ENCODE measurements around the gene SKA3. TPM values are rescaled to one million over a fixed set of nuclear protein-coding genes. Genes with fewer than 3 reads are reported as not detected.

Gene SKA3
- total and polyA plus RNA-seq, 7 donors = 0.11 to 1.5 (median 0.25) TPM

DNA sequence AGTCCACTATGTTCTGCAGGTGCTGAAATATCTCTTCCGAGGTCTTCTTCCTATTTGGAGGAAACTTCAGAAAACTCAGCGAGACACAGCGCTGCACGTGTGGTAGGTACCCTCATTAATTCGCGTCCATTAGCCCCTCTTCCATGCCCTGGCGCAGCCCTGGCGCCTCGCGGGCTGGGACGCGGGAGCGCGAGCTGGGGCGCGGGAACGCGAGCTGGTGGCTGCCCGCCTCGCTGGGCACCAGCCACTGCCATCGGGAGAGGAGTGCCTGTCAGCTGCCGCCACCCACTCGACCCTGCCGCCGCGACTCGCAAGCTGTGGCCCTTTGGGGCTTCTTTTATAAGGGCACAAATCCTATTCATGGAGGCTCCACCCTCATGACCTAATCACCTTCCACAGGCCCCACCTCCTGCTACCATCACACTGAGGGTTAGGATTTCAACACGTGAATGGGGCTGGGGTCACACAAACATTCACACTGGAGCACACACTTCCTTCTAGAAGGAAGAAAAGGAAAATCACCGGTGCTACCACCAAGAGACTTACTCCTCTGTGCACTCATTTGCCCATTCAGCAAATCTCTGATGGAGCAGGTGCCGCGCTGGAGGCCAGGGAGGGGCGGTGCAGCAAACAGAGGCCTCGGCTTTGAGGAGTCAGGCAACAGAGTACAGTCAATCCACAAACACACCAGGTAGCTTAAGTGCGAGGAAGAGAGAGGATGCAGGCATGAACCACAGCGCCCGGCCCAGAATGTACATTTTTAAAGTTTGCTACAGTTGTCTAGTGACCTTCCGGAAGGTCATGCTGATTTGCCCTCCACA is 71.9 kb downstream of the SKA3 start:
- no peaks in the 10 kb centered on the region for H3K4me1 ChIP-seq
- intact Hi-C loops (cut with DNase I) = loop anchor here in 1 of 2 donors (5.0 kb wide), 1 partner anchor 373 kb away; no protein-coding TSS in a partner anchor
- DNase-seq (no peak), ATAC-seq (no peak)
- H3K36me3 ChIP-seq (ENCODE audit: insufficient read depth in 1 of 2, low read depth in 1 of 2) = no peaks in the 10 kb centered on the region
- H3K27ac ChIP-seq = no peak overlapping the region
- TF ChIP-seq, protein P1, sequence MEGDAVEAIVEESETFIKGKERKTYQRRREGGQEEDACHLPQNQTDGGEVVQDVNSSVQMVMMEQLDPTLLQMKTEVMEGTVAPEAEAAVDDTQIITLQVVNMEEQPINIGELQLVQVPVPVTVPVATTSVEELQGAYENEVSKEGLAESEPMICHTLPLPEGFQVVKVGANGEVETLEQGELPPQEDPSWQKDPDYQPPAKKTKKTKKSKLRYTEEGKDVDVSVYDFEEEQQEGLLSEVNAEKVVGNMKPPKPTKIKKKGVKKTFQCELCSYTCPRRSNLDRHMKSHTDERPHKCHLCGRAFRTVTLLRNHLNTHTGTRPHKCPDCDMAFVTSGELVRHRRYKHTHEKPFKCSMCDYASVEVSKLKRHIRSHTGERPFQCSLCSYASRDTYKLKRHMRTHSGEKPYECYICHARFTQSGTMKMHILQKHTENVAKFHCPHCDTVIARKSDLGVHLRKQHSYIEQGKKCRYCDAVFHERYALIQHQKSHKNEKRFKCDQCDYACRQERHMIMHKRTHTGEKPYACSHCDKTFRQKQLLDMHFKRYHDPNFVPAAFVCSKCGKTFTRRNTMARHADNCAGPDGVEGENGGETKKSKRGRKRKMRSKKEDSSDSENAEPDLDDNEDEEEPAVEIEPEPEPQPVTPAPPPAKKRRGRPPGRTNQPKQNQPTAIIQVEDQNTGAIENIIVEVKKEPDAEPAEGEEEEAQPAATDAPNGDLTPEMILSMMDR (IDR thresholded peaks at IDR 0.05) = no peak
- no peaks in the 10 kb centered on the region for H3K27me3 ChIP-seq (ENCODE audit: insufficient read depth in 3 of 3, low read length in 2 of 3)
- H3K4me3 ChIP-seq = no peak overlapping the region
- H3K9me3 ChIP-seq = no peaks in the 10 kb centered on the region
- 92 to 94% (median 94%) methylated on average over 37 of the region's 37 CpGs for WGBS, 3 donors

Other genes with a start within 250 kb of the SKA3 start
- 10 to 100 TPM; 23.7 to 27.4 (median 26.1) TPM for gene LATS2, start 115.0 kb downstream of the SKA3 start, total RNA-seq
- 10 to 100 TPM in 2 of 3 donors, 1 to 10 TPM in 1; 6.0 to 13.9 (median 10.0) TPM for gene LATS2, start 115.0 kb downstream of the SKA3 start, polyA plus RNA-seq
- 100 to 1,000 TPM; 232 to 297 (median 287) TPM for gene SAP18, start 36.4 kb downstream of the SKA3 start, total RNA-seq
- 10 to 100 TPM; 80.5 to 92.5 (median 90.5) TPM for gene SAP18, start 36.4 kb downstream of the SKA3 start, polyA plus RNA-seq
- gene MRPL57, start 106 bp upstream of the SKA3 start, total RNA-seq = 10 to 100 TPM; 17.6 to 30.7 (median 23.8) TPM
- 10 to 100 TPM; 20.7 to 29.0 (median 23.2) TPM for gene MRPL57, start 106 bp upstream of the SKA3 start, polyA plus RNA-seq

Data from psoas muscle (tissue), 8 donors.